CD4-positive, alpha-beta T cell treated with Interleukin-21 for 1 hour (primary cell): Measurements from ENCODE around the gene NAXD.
A peak's percentile ranks its signal among the peaks of the same experiment; 100 is the strongest.
"Not testable (repeated sequence)": the region's sequence is repeated elsewhere in the genome, so short reads cannot be mapped to it uniquely, and the experiment has no call there.

Source experiments
- DNase-seq: peaks from one replicate; pipeline ENCODE4 v3.0.0-alpha.2; 2020

Gene NAXD

GRCh38 chr13:110597041-110597689 lies 18.2 kb upstream of the NAXD start:
- DNase-seq, result no peak

DNA sequence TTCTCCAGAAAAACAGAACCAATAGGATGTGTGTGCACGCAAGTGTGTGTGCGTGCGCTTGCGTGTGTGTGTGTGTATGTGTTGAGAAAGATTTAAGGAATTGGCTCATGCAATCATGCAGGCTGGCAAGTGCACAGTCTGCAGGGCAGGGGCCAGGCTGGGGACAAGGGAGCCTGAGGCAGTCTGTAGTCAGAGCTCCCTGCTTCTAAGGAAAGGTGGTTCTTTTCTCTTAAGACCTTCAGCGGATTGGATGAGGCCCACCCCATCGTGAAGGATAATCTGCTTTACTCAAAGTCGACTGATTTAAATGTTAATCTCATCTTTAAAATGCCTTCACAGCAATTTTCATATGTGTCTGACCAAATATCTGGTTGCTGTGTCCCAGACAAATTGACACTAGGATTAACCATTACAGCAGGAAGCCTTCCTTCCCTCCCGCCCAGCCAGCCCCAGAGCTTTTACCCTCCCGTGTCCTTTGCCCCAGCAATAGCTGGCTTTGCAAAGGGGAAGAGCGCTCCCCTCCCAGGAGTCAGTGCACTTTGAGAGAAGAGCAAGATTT lies 15.0 kb upstream of the NAXD start:
- DNase-seq, result no peak

- DNase-seq, result no peak
Observed at GRCh38 chr13:110600980-110601379, 14.4 kb upstream of the NAXD start.

DNA sequence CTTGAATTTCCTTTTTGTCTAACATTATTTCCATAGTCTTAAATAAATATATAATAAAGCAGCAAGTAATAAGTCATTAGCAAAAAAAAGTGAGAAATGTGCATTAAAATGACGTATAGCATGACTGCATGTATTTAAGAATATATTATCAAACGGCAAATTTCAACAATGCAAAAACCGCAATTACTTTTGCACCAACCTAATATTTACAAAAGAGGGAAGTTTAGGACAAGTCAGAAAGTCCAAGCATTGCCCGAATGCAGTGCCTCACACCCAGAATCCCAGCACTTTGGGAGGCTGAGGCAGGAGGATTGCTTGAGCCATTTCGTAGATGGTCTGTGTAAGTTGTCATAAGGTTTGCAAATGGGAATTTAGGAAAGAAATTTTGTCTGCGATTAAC lies 10.2 kb upstream of the NAXD start:
- DNase-seq, result no peak

GRCh38 chr13:110606281-110606680 lies 9.1 kb upstream of the NAXD start:
- not testable (repeated sequence) for DNase-seq

DNA sequence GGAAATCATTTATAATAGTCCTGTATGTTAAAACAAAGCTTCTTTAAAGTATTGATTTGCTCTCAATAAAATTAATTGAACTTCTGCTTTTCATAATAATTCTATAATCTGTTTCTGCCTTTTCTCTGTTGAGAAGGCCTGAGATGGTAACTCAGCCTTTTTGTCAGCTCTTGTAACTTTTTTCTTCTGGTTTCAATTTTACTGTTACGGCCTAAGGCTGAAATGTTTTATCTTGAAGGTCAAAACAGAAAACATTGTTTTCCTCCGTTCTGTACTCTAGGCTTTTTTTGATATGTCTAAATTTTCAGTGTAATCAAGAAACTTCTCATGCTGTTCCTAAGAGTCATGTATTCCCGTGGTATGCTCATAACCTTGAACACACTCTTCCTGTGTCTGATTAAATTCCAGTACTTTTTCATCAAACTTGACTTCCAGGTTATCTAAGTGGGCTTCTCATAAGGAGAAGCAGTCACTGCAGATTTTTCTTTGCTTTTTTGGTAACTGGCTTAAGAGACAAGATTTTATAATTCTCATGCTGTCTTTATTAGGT lies 7.6 kb upstream of the NAXD start:
- DNase-seq, result no peak

DNA sequence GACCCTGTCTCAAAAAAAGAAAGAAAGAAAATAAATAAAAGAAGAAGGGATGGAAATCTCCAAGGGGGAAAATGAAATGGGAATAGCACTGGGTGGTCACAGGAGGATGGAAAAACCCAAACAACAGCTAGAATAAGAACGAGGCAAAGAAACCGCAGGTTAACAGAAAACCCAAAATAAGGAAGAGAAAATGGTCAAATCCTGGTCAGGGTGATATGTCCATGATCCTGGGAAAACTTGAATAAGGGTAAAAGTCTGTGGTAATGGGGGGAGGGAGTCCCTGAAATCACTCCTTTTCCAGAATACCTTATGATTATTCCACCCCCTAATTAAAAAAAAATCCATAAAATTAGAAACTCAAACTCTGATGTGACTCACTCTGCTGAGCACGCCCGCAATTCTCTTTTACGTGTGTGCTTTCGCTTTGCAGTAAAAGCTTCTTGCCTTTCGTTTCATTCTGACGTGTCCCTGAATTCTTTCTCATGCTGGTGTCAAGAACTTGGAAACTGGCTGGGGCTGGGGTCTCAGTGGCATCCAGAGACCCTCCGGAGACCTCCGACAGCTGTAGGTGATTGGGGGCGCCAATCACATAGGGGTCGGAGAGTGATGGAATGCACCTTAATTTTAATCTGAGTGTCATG lies 4.3 kb upstream of the NAXD start:
- DNase-seq, result peak; percentile 11

- no peak for DNase-seq
Observed at GRCh38 chr13:110615005-110615321, 382 bp upstream of the NAXD start.

DNA sequence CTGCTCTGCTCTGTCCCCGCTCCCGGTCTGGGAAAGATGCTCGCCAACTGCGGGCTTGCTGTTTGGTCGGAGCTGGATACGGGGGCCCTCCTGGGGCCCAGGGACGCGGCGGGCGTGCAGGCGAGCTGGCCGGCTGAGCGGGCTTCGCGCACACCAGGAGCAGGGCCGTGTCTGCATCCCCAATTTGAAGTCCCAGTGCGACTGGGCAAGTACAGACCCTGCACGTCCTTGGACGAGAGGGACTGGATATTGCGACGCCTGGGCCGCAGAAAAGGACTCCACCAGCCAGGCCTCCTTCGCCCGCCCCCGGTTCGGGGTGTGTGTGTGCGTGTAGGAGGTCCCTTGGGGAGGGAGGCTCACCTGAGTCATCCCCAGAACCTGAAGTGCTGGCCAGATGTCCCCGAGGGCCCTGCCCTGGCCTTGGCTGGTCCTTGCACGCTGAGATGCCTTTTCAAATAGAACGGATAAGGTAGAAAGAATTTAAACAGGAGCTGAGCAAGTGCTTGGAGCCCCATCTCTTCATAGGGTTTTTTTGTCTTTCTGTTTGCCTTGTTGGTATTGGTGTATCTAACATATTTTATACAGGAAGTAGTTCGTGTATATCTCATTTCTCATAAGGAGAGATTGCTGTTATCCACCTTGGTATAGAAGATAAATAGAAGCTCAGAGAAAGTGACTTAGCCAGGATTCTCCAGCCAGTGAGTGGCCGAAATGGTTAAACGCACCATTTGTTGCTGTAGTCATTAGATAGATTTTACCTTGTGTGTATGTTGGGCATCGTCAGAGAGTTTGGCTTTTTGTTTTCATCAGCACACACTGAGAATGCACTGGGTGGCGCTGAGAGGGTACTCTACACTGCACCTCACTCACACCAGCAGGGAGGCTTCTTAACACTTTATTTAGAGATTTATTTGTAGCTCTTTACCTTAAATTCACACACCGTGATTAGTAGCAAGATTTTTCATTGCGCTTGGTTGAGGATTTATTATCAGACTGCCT lies 1.1 kb downstream of the NAXD start:
- peak; percentile 29 for DNase-seq

DNA sequence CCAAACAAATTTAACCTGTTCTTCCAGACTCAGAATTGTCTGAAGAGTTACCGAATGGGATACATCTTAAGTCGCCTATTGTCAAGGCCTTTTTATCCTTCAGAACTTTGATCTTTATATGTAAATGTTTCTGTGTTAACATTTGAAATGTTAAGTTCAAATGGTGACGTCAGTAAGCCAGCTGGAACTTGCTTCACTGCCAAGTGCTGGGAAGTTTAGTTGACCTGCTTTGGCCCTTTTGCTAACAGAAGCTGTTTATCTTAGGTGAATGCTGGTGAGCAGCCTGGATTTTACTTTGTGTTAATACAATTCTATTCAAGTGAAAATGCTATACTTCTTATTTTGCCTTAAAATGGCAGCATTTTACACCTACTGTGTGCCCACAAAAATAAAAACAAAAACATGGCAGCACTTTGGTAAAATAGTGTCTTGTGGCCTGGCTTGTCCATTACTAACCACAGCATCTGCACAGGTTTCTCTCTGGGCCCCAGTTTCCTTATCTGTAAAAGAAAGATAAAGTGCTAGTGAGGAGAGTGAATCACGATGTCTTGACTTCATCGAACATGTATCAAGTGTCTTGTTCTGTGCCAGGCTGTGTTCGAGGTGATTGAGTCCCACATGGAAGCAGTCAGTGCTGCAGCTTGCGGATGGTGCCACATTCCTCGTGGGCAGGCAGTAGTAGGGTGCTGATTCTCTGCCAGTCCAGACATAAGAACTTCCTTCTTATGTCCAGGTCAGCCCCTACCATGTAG lies 2.2 kb downstream of the NAXD start:
- DNase-seq, result no peak

- DNase-seq, result no peak
Observed at GRCh38 chr13:110618167-110618566, 2.8 kb downstream of the NAXD start.

DNA sequence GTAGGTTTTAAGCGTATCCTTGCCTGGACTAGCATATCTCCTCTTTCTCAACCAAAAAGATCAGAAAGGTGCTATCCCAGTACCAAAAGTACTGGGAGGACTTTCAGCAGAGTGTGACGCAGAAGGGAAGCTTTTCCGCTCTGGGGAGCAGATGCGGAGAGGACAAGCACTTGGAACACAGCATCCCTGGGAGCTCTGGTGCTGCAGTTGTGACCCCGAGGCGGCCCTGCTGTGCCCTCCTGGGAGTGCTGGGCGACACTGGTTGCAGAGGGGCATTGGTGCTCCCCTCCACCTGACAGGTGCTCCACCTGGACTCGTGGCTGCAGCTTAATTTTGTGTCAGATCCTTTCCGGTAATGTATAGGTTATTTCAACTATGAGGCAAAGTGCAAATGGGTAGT lies 3.4 kb downstream of the NAXD start:
- no peak for DNase-seq

DNA sequence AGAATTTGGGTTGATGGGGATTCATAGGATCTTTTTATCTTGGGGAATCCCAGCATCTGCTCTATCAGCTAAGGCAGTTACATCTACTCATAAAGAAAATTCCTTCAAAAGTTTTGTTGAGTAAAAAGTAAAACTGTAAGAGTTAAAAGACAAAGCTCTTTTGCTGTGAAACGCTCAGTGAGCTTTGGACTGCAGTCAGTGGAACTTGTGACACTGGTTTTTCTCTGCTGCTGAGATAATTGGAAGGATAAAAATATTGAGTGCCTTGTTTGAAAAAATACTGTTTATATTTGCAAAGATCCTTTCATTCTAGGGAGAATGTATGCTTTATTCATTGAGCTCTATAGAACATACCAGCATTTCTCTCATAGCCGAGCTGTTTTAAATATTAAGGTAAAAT lies 5.3 kb downstream of the NAXD start:
- no peak for DNase-seq

DNA sequence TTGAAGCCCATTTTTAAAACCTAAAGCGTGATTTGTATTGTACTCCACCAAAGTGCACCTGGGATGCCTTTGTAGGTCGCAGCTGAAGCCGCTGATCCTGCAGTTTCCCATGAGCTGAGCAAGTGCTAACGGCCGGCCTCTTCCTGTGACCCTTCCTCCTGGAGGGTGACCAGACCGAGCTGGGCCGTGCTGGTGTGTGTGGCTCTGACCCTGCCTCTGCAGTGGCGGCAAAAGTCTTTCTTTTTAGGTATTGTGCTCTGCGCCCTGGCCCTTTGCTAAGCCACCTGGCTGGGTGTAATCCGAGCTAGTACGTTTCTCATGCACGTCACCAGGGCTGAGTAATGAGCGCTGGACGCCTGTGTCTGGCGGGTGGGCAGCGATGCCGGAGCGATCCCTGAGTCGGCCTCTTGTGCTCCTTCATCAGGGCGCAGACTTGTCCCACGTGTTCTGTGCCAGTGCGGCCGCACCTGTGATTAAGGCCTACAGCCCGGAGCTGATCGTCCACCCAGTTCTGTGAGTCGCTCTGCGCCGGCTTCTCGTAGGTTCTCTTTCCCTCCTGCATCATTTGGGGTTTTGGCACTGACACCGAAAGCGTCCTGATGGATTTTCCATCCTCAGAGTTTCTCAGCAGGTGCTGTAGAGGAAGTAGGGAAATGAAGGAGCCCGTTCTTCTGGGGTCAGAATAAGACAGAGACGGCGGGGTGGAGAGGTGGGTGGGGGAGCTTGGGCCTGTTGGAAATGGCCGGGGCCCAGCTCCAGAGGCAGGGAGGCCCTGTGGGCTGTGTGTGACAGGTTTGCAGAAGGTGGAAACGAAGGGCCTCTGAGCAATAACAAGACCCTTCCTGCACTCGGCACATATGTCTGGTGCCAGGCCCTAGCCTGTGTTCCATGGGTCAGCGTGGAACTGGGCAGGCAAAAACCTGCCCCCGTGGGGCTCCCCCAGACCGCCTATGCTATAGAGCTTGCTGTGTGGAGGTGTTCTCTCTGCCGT lies 9.7 kb downstream of the NAXD start:
- no peak for DNase-seq

DNA sequence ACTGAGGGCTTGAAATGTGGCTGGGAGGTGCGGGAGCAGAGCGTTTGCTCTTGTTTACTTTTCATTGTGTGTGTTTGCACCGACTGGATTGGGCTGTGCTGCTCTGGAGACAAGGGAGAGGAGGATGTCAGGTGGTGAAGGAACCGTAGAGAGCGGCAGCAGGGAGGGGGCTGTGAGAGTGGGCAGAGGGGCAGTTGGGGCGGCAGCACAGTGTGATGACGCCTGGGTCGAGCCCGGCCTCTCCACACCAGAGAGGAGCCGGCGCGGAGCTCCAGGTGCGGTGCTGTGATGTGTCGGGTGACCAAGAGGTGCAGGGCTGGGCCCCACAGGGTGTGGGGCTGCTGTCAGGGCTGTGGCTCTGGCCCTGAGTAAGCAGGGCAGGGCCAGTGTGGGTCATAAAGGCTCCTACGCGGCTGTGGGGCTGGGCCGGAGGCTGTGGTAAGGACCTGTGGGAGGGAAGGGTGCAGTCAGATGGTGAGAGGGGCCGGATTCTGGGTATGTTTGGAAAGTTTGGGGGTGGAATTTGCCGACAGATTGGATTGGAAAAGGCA lies 10.5 kb downstream of the NAXD start:
- DNase-seq, result no peak

GRCh38 chr13:110626521-110626920 lies 11.2 kb downstream of the NAXD start:
- no peak for DNase-seq

- DNase-seq, result no peak
Observed at GRCh38 chr13:110627351-110627750, 12.0 kb downstream of the NAXD start.

- DNase-seq, result no peak
Observed at GRCh38 chr13:110627761-110628476, 12.6 kb downstream of the NAXD start.

DNA sequence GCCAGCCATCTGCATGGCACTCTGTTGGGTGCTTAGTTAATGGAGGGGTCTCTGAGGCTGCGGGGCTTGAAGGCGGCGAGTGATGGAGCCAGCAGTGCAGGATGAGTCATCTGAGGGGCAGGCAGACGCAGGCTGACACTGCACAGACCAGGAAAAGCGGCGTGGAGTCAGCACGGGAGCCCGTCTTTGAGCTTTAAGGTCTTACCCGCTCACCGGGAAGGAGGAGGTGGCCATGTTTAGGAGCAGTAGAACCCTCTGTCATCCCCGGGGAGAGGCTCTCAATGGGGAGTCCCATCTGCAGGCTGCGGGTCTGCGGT lies 13.1 kb downstream of the NAXD start:
- DNase-seq, result no peak

GRCh38 chr13:110628952-110629701 lies 13.8 kb downstream of the NAXD start:
- DNase-seq, result no peak
